H7 (cell line): ENCODE results near the gene ZNF324. TPM values are rescaled to one million over a fixed set of nuclear protein-coding genes. Genes with fewer than 3 reads are reported as not detected.
"Not testable (repeated sequence)": the region's sequence is repeated elsewhere in the genome, so short reads cannot be mapped to it uniquely, and the experiment has no call there.

Experiments
- DNase-seq: peaks from one replicate; pipeline ENCODE4 v3.0.0; 2012
- H3K27me3 ChIP-seq: 2 replicates; pipeline ENCODE4 v1.6.0; 2011; ENCODE audit warnings: mild to moderate bottlenecking, low read length; ENCODE audit not compliant: control insufficient read depth, insufficient read depth
- H3K36me3 ChIP-seq: replicated peaks from 2 replicates; pipeline ENCODE4 v1.5.1; 2011; ENCODE audit warnings: low read length; ENCODE audit not compliant: control insufficient read depth, insufficient read depth
- H3K4me3 ChIP-seq: 2 replicates; pipeline ENCODE4 v1.5.1; 2011; ENCODE audit warnings: low read depth, mild to moderate bottlenecking, control low read depth, low read length, moderate library complexity; ENCODE audit not compliant: insufficient read depth
- total RNA-seq: library from RNA; depleted of rRNA; stranded (reverse); fragments of >200 nt; shearing (Covaris generic); gene quantifications from 2 replicates; pipeline ENCODE4 v1.2.3, GENCODE V29; 2014

The ZNF324 gene
- total RNA-seq, 1 experiment from 2014 or later, result 6.6 TPM

DNA sequence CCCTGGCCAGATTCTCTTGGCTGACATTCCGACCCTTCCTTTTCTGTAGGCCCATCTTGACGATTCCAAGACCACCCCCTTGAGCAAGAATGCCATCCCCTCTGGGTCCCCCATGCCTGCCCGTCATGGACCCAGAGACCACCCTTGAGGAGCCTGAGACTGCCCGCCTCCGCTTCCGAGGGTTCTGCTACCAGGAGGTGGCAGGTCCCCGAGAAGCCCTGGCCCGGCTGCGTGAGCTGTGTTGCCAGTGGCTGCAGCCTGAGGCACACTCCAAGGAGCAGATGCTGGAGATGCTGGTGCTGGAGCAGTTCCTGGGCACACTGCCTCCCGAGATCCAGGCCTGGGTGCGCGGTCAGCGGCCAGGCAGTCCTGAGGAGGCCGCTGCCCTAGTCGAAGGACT, 10.2 kb downstream of the ZNF324 start:
- Histone ChIP-seq H3K4me3 (no peak overlapping the region), H3K36me3 (no peaks in the 10 kb centered on the region; the same call in none of the 2 replicates)
- DNase-seq, result no peak

DNA sequence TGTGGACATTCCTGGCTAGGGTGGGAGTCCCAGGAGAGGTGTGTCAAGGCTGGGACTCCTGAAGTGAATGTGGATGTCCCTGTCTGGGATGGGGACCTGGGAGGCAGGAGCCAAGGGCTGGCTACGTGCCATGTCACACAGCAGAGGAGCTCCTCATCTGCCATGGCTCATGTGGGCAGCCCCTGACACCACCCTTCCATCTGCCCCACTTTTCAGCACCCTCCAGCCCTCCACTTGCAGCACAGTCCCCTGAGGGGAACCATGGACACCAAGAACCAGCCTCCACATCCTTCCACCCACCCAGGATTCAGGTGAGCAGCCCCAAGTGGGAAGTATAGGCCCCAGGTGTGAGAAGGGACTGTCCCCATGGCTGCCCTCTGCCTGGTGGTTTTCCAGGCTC, 11.0 kb downstream of the ZNF324 start:
- no peak for DNase-seq
- Histone ChIP-seq H3K36me3 (no peaks in the 10 kb centered on the region; the same call in 1 of the 2 replicates), H3K4me3 (no peak overlapping the region), H3K27me3 (no peaks in the 10 kb centered on the region)

More for the DNA sequence above, 10.2 kb downstream of the ZNF324 start:
- H3K27me3 ChIP-seq, result no peaks in the 10 kb centered on the region

DNA sequence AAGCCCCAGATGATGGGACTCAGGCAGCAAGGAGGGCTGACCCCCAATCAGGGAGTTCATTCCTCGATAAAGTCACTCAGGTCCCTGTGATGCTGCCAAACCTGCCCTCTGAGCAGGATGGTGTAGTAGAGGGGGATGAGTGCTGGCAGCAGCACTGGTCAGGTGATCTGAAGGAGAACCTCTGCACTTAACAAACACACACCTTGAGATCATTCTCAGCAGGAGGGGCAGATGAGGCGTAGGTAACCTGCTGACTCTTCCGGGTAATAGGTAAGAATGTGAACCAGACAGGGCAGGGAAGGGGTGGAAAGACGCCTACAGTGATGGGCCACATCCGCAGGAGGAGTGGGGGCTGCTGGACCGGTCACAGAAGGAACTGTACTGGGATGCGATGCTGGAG, 12.4 kb downstream of the ZNF324 start:
- Histone ChIP-seq H3K27me3 (no peaks in the 10 kb centered on the region), H3K36me3 (no peaks in the 10 kb centered on the region), H3K4me3 (no peak overlapping the region)
- no peak for DNase-seq

DNA sequence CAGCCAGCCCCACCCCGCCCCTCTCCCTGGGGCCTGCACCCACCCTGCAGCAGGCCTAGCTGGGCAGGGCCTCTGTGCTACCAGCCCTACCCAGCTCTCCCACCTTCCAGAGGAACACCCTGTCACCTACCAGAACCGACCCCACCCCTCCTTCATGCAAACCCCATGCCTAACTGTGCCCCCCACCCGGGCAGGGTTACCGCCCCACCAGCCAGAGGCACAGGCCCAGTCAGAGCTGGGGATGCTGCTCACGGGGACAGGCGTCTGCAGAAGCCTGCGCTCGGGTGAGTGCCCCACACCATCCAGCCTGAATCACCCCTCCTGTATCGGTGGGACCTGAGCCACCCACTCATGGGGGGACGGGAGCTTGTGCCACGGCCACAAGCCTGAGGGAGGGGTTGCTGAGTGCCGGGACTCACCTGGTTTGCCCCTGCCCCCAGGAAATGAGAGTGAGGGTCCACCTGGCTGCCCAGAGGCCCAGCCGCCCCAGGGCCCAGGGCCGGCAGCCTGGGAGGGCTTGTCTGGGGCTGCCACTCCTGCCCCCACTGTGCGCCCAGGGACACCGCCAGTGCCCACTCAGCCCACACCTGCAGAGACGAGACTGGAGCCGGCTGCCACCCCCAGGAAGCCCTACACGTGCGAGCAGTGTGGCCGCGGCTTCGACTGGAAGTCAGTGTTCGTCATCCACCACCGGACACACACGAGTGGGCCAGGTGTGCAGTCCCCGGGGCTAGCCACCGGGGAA, 13.0 kb downstream of the ZNF324 start:
- peak; percentile 42 for DNase-seq

DNA sequence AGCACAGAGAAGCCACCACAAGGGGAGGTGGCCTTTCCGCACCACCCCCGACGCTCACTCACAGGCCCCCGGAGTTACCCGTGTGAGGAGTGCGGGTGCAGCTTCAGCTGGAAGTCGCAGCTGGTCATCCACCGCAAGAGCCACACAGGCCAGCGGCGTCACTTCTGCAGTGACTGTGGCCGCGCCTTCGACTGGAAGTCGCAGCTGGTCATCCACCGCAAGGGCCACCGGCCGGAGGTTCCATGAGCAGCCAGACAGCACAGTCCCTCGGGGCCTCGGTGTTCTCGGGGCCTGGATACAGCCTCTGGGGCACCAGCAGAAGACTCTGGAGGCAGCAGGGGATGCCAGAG, 13.6 kb downstream of the ZNF324 start:
- Histone ChIP-seq H3K4me3 (no peak overlapping the region), H3K27me3 (no peaks in the 10 kb centered on the region), H3K36me3 (no peaks in the 10 kb centered on the region)
- no peak for DNase-seq

More for the DNA sequence above, 13.0 kb downstream of the ZNF324 start:
- H3K36me3 ChIP-seq, result no peaks in the 10 kb centered on the region
- H3K4me3 ChIP-seq, result no peak overlapping the region
- no peaks in the 10 kb centered on the region for H3K27me3 ChIP-seq

DNA sequence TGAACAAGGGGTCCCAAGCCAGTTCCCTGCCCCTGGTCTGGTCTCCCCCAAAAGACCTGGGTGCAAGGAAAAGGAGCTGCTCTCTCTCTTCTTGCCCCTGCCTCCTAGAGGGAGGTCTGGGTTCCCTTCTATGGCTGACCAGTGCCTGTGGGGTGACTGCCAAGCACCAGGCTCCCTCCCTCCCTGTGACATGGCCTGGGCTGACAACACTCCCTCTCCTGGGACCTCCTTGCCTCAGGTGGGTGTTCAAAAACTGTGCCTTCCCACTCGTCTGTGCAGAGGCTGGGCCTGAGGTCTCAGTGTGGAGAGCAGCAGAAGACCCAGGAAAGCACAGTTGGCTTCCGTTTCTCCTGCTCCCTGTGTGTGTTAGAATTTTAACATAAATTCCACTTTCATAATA, 14.0 kb downstream of the ZNF324 start:
- Histone ChIP-seq H3K36me3 (no peaks in the 10 kb centered on the region), H3K27me3 (no peaks in the 10 kb centered on the region), H3K4me3 (no peak overlapping the region)
- no peak for DNase-seq

DNA sequence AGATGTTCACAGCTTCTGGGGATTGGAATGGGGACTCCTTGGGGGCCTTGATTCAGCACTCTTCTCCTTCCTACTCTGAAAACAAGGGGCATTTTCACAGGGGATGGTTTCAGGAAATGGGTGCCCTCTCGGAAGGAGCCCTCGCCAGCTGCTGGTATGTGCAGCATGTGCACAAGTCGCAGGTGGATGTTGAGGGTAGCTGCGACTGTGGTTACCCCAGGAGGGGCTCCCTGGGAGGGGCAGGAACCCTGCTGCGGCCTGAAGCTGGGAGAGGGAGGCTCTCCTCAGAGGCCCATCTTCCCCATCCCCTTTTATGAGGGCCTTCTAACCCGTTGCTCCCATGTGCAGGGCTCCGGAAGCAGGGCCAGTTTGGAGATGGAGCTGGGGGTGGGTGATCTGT, 15.5 kb downstream of the ZNF324 start:
- Histone ChIP-seq H3K36me3 (no peaks in the 10 kb centered on the region), H3K27me3 (no peaks in the 10 kb centered on the region), H3K4me3 (no peak overlapping the region)
- DNase-seq, result no peak

DNA sequence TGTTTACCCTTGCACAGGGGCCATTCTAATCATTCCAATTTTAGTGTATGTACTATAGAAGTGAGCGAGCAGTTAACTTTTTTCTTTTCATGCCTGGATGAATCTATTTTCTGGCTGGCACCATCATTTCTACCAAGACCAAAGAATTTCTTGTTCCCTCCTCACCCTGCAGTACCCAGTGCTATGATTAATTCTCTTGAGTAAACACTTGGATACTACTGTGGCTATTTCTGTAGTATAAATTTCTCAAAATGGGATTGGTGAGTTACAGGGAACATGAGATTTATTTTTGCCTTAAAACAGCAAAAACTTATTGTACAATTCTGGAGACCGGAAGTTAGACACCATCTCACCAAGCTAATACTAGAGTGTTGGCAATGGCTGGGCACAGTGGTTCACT, 16.9 kb downstream of the ZNF324 start:
- no peak for DNase-seq
- Histone ChIP-seq H3K36me3 (no peaks in the 10 kb centered on the region), H3K4me3 (no peak overlapping the region), H3K27me3 (no peaks in the 10 kb centered on the region)

DNA sequence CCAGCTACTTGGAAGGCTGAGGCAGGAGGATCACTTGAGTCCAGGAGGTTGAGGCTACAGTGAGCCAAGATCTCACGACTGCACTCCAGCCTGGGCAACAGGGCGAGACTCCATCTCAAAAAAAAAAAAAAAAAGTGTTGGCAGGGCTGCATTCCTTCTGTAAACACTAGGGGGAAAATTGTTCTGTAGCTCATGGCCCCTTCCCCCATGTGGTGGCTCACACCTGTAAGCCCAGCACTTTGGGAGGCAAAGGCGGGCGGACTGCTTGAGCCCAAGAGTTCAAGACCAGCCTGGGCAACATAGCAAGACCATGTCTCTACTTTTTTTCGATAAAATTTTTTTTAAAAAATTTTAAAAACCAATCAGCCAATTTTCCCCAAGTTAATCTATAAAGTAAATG, 17.5 kb downstream of the ZNF324 start:
- not testable (repeated sequence) for H3K27me3 ChIP-seq, H3K4me3 ChIP-seq, H3K36me3 ChIP-seq
- peak; percentile 46 for DNase-seq

DNA sequence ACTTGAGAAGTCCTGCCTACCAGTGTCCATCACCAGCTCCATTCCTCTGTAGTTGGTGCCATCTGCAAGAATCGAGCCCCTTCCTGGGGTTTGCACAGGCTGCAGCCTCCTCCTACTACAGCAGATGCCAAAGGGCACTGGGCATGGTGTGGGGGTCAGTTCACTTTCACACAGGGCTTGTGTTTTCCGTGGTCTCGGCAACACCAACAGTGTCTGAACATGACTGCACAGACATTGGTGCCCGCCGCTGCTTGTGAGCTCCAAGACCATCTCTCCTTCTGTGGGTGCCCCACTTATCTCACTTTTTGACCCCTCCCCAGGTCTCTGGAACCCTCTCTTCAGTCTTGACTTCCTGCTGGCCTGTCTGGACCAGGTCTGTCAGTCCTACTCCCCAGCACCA, 24.5 kb downstream of the ZNF324 start:
- H3K36me3 ChIP-seq, result no peaks in the 10 kb centered on the region

DNA sequence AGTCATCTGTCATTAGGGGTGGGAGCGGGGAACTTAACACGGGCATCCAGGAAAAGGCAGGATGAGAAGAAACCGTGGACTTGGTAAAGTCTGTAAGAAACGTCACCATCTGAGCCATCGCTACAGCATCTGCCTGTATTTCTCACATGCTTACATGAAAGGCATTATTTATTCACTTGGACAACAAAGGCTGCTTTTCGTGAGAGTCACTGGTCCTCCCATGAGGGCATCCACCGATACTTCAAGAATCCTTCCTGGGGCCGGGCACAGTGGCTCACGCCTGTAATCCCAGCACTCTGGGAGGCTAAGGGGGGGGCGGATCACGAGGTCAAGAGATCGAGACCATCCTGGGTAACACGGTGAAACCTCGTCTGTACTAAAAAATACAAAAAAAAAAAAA, 25.4 kb downstream of the ZNF324 start:
- Histone ChIP-seq H3K4me3 (no peak overlapping the region), H3K36me3 (no peaks in the 10 kb centered on the region), H3K27me3 (no peaks in the 10 kb centered on the region)
- DNase-seq, result no peak

More for the DNA sequence above, 24.5 kb downstream of the ZNF324 start:
- no peaks in the 10 kb centered on the region for H3K27me3 ChIP-seq
- DNase-seq, result no peak
- no peak overlapping the region for H3K4me3 ChIP-seq

DNA sequence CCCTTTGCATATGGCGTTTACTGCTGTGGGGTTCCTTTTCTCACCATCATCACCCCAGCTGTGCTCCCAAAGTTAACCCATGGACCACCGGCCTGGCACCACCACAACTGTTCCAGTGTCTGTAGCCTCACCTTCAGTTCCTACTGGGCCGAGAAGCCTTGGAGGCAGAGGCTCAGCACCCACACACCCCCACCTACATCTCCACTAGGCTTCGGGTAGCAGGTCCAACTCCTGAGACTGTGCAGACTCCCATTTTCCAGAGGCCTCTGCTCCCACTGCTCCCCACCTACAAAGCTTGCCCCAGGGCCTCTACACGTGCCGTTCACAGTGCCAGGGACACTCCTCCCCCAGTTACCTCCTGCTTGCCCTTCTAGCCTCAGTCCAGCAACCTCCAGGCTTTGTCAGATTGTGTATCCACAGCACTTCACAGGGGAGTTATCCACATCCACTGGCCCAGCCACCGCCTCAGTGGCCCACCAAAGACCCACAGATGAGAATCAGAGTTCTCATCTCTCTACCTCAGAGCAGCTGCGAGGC, 30.8 kb downstream of the ZNF324 start:
- Histone ChIP-seq H3K36me3 (no peaks in the 10 kb centered on the region), H3K27me3 (no peaks in the 10 kb centered on the region; the same call in 1 of the 2 replicates), H3K4me3 (no peak overlapping the region)
- DNase-seq, result peak; percentile 14

DNA sequence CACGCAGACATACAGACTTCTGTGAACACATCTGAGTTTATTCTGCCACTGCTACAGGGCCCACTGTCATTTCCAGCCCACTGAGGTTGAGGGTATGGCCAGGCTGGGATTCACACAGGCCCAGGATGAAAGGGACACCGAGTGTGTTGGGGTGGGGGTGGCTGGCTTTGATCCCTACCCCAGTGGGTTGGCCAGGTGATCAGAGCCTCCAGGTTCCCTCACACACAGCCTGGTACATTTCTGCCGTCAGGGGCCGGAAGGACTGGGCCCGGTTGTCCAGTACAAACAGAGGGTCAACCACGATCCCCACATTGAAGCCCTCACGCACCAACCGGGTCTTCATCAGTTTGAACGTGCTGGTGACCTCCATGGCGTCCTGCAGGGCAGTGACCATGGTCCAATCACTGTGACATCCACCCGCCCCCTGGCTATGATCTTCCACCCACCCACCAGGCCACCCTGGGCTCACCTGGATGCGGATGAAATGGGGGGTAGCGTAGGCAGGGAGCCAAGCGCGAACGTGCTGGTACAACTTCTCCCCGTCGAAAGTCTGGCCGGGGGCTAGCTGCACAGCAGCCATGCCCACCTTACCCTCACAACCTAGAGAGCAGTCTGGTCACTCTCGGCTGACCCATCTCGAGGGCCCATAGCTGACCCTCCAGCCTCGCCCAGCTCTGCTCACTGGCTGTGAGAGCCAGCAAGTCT, 31.6 kb downstream of the ZNF324 start:
- H3K4me3 ChIP-seq, result peak overlapping the region; percentile 78
- DNase-seq, result no peak

DNA sequence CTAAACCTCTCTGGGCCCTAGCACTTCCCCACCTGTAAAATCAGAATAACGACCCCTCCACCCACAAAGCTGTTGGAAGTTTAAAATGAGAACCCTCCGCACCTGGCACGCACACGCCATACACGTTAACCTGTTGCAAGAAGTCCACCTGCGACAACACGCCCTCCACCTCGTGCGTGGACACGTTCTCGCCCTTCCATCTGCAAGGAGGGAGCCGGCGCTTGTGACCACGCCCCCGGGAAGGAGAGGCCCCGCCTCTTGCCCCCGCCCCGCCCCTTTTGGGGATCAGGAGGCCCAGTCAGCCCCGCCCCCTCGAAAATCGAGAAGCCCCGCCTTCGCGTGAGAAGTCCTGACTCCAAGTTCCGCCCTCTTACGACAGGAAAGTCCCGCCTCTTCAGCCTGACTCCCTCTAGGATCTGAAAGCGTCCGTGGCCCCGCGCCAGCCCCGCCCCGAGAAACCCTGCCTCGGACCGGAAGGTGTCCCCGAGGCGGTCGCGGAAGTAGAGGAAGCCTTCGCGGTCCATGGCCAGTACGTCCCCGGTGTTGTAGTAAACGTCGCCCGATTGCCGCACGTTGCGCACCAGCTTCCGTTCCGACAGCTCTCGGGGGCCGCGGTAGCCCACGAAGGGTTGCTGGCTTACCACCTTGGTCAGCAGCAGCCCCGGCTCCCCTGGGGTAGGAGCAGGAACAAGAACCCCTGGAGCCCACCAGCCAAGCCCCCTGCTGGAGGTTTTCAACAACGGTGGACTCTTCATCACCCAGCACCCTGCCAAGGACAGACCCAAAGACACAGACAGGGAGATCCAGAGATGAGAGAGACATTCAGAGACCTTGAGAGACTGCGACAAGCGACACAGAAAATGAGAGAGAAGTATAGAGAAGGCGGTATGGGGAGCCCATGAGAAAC, 32.4 kb downstream of the ZNF324 start:
- Histone ChIP-seq H3K4me3 (peak overlapping the region; percentile 78), H3K27me3 (no peaks in the 10 kb centered on the region; the same call in 1 of the 2 replicates), H3K36me3 (no peaks in the 10 kb centered on the region)
- peak; percentile 100 for DNase-seq

More for the DNA sequence above, 31.6 kb downstream of the ZNF324 start:
- Histone ChIP-seq H3K27me3 (no peaks in the 10 kb centered on the region; the same call in 1 of the 2 replicates), H3K36me3 (no peaks in the 10 kb centered on the region)
